ENCODE data around the gene PBOV1.

Gene PBOV1

GRCh38 chr6:138261116-138261780 is 43.0 kb upstream of the PBOV1 start:
- TF ChIP-seq CREB1 (IDR thresholded peaks at IDR 0.05; ENCODE audit: low read depth) (no peak), USF1 (IDR thresholded peaks at IDR 0.05) (no peak), TCF12 (IDR thresholded peaks at IDR 0.05; ENCODE audit: low read depth) (no peak), REST (IDR thresholded peaks at IDR 0.05; ENCODE audit: low read depth) (no peak), EP300 (IDR thresholded peaks at IDR 0.05; ENCODE audit: borderline replicate concordance) (no peak), CEBPB (IDR thresholded peaks at IDR 0.05) (no peak), RAD21 (IDR thresholded peaks at IDR 0.05; ENCODE audit: low read depth) (no peak), ZBTB7A (IDR thresholded peaks at IDR 0.05; ENCODE audit: low read depth) (no peak)

- TF ChIP-seq CREB1 (IDR thresholded peaks at IDR 0.05; ENCODE audit: low read depth): no peak
- TF ChIP-seq USF1 (IDR thresholded peaks at IDR 0.05): no peak
- TF ChIP-seq EGR1 (IDR thresholded peaks at IDR 0.05): no peak
- no peak for TF ChIP-seq ZBTB7A (IDR thresholded peaks at IDR 0.05; ENCODE audit: low read depth)
- TF ChIP-seq RAD21 (IDR thresholded peaks at IDR 0.05; ENCODE audit: low read depth): no peak
- no peak for TF ChIP-seq CEBPB (IDR thresholded peaks at IDR 0.05)
- no peak for TF ChIP-seq EP300 (IDR thresholded peaks at IDR 0.05; ENCODE audit: borderline replicate concordance)
- TF ChIP-seq TCF12 (IDR thresholded peaks at IDR 0.05; ENCODE audit: low read depth): no peak
- no peak for TF ChIP-seq FOXM1 (IDR thresholded peaks at IDR 0.05; ENCODE audit: borderline replicate concordance, low read depth)
- TF ChIP-seq TEAD4 (IDR thresholded peaks at IDR 0.05): no peak
- TF ChIP-seq NFIC (IDR thresholded peaks at IDR 0.05): no peak
- no peak for TF ChIP-seq TAF1 (IDR thresholded peaks at IDR 0.05; ENCODE audit: low read depth)
Observed at GRCh38 chr6:138258991-138259390, 40.7 kb upstream of the PBOV1 start.

- TF ChIP-seq ZBTB7A (IDR thresholded peaks at IDR 0.05; ENCODE audit: low read depth): no peak
- TF ChIP-seq TAF1 (IDR thresholded peaks at IDR 0.05; ENCODE audit: low read depth): no peak
- no peak for TF ChIP-seq RAD21 (IDR thresholded peaks at IDR 0.05; ENCODE audit: low read depth)
- no peak for TF ChIP-seq TCF12 (IDR thresholded peaks at IDR 0.05; ENCODE audit: low read depth)
- no peak for TF ChIP-seq USF1 (IDR thresholded peaks at IDR 0.05)
- no peak for TF ChIP-seq CREB1 (IDR thresholded peaks at IDR 0.05; ENCODE audit: low read depth)
- TF ChIP-seq REST (IDR thresholded peaks at IDR 0.05; ENCODE audit: low read depth): no peak
- TF ChIP-seq NFIC (IDR thresholded peaks at IDR 0.05): no peak
- no peak for TF ChIP-seq CEBPB (IDR thresholded peaks at IDR 0.05)
- TF ChIP-seq EGR1 (IDR thresholded peaks at IDR 0.05): no peak
- no peak for TF ChIP-seq MAX (IDR thresholded peaks at IDR 0.05)
- no peak for TF ChIP-seq EP300 (IDR thresholded peaks at IDR 0.05; ENCODE audit: borderline replicate concordance)
- no peak for TF ChIP-seq FOXM1 (IDR thresholded peaks at IDR 0.05; ENCODE audit: borderline replicate concordance, low read depth)
- no peak for TF ChIP-seq YY1 (IDR thresholded peaks at IDR 0.05; ENCODE audit: low read depth)
- TF ChIP-seq TEAD4 (IDR thresholded peaks at IDR 0.05): no peak
Observed at GRCh38 chr6:138258197-138258596, 39.9 kb upstream of the PBOV1 start.

GRCh38 chr6:138257638-138258040 is 39.3 kb upstream of the PBOV1 start:
- TF ChIP-seq RAD21 (IDR thresholded peaks at IDR 0.05; ENCODE audit: low read depth): no peak
- no peak for TF ChIP-seq USF1 (IDR thresholded peaks at IDR 0.05)

- TF ChIP-seq MAX (IDR thresholded peaks at IDR 0.05): no peak
- no peak for TF ChIP-seq CREB1 (IDR thresholded peaks at IDR 0.05; ENCODE audit: low read depth)
- no peak for TF ChIP-seq RAD21 (IDR thresholded peaks at IDR 0.05; ENCODE audit: low read depth)
- no peak for TF ChIP-seq YY1 (IDR thresholded peaks at IDR 0.05; ENCODE audit: low read depth)
- TF ChIP-seq REST (IDR thresholded peaks at IDR 0.05; ENCODE audit: low read depth): no peak
- no peak for TF ChIP-seq CEBPB (IDR thresholded peaks at IDR 0.05)
- no peak for TF ChIP-seq ZBTB7A (IDR thresholded peaks at IDR 0.05; ENCODE audit: low read depth)
- no peak for TF ChIP-seq NFIC (IDR thresholded peaks at IDR 0.05)
- no peak for TF ChIP-seq EP300 (IDR thresholded peaks at IDR 0.05; ENCODE audit: borderline replicate concordance)
- no peak for TF ChIP-seq EGR1 (IDR thresholded peaks at IDR 0.05)
- TF ChIP-seq TEAD4 (IDR thresholded peaks at IDR 0.05): no peak
- no peak for TF ChIP-seq TCF12 (IDR thresholded peaks at IDR 0.05; ENCODE audit: low read depth)
- no peak for TF ChIP-seq USF1 (IDR thresholded peaks at IDR 0.05)
Observed at GRCh38 chr6:138255443-138255842, 37.2 kb upstream of the PBOV1 start.

Measured in Ishikawa (cell line).